Panc1 (cell line): Measurements from ENCODE around the gene DOCK1. TPM values are rescaled to one million over a fixed set of nuclear protein-coding genes. Genes with fewer than 3 reads are reported as not detected.

Source experiments
- ATAC-seq: fragments of 200-7000 bp; cut with Tn5 transposase; 2 replicates; pipeline ENCODE4 v1.9.1; 2020; ENCODE audit warnings: mild to moderate bottlenecking, moderate library complexity
- BruUV-seq: library from RNA; stranded (reverse); fragments of 400-500 nt; replicated peaks from 2 replicates; lab custom pipeline; 2021; lab: Mats Ljungman, UMichigan
- CTCF ChIA-PET: fragments of 300-600 bp; sonication (Branson Sonifier 250); formaldehyde crosslinking; loops from one replicate; lab custom pipeline; 2022; ENCODE audit warnings: antibody characterized with exemption; lab: Charles Lee
- POLR2A ChIA-PET: fragments of 300-600 bp; sonication (Branson Sonifier 250); formaldehyde crosslinking; loops from one replicate; lab custom pipeline; 2022; ENCODE audit warnings: antibody characterized with exemption; lab: Charles Lee
- DNase-seq: peaks from one replicate; pipeline ENCODE4 v3.0.0-alpha.2; 2010; ENCODE audit warnings: low read depth, low spot score
- H3K27ac ChIP-seq: 2 replicates; pipeline ENCODE4 v1.5.1; 2011; ENCODE audit warnings: mild to moderate bottlenecking, low read length, inconsistent platforms
- H3K27me3 ChIP-seq: fragments of 200-500 bp; sonication (Bioruptor generic); 2 replicates; pipeline ENCODE4 v1.6.0; 2014; ENCODE audit warnings: low read length, inconsistent platforms; ENCODE audit not compliant: control insufficient read depth, insufficient read depth
- H3K36me3 ChIP-seq: fragments of 200-500 bp; sonication (Bioruptor generic); 2 replicates; pipeline ENCODE4 v1.5.1; 2014; ENCODE audit warnings: inconsistent platforms, mild to moderate bottlenecking, low read length, moderate library complexity; ENCODE audit not compliant: control insufficient read depth, insufficient read depth
- H3K4me1 ChIP-seq: 2 replicates; pipeline ENCODE4 v1.5.1; 2011; ENCODE audit warnings: inconsistent platforms, mild to moderate bottlenecking, low read length, moderate library complexity; ENCODE audit not compliant: control insufficient read depth, insufficient read depth
- H3K4me3 ChIP-seq, 2 experiments: 2 replicates each; pipeline ENCODE4 v1.5.1; 2011 to 2012; ENCODE audit warnings: low read depth in 2 of 2, low read length in 2 of 2, mild to moderate bottlenecking in 2 of 2, inconsistent platforms in 1 of 2, moderate library complexity in 1 of 2
- H3K9me3 ChIP-seq: fragments of 200-500 bp; sonication (Bioruptor generic); 2 replicates; pipeline ENCODE4 v1.5.1; 2014; ENCODE audit warnings: low read depth, mild to moderate bottlenecking, inconsistent platforms, low read length, moderate library complexity; ENCODE audit not compliant: control insufficient read depth, insufficient read depth
- CTCF ChIP-seq: fragments of 450-650 bp; IDR thresholded peaks from 2 replicates; pipeline ENCODE4 v1.5.1; 2017; ENCODE audit warnings: mild to moderate bottlenecking
- POLR2AphosphoS5 ChIP-seq: IDR thresholded peaks from 2 replicates; pipeline ENCODE4 v1.6.1; 2012; ENCODE audit warnings: mild to moderate bottlenecking, low read depth, low read length, moderate library complexity
- REST ChIP-seq, 2 experiments: IDR thresholded peaks; 2 replicates each; pipeline ENCODE4 v1.6.1; 2011 to 2012; ENCODE audit warnings: low read depth in 2 of 2, control low read depth in 1 of 2, low read length in 1 of 2, mild to moderate bottlenecking in 1 of 2, moderate library complexity in 1 of 2; ENCODE audit not compliant: insufficient read depth in 1 of 2
- SIN3A ChIP-seq: IDR thresholded peaks from 2 replicates; pipeline ENCODE4 v1.6.1; 2012; ENCODE audit warnings: low read depth, mild to moderate bottlenecking, low read length, moderate library complexity, borderline replicate concordance; ENCODE audit not compliant: insufficient read depth
- TCF7L2 ChIP-seq: IDR thresholded peaks from 2 replicates; pipeline ENCODE4 v1.6.1; 2011; ENCODE audit warnings: mild to moderate bottlenecking, low read depth, low read length, inconsistent platforms
- in situ Hi-C: cut with HindIII; loops from 2 replicates; pipeline ENCODE4 v1.10.0; 2016; ENCODE audit warnings: low sequenced_read_pairs, low pct_unique_long_range_greater_than_20kb
- intact Hi-C: fragments of 100-400 bp; cut with micrococcal nuclease; formaldehyde crosslinking; loops from one replicate; pipeline ENCODE4 v1.10.0; 2022; ENCODE audit not compliant: unreplicated experiment
- total RNA-seq: library from RNA; stranded (reverse); gene quantifications from one replicate; pipeline ENCODE4 v1.2.1, GENCODE V29; 2021; ENCODE audit not compliant: unreplicated experiment

Gene DOCK1
- total RNA-seq, 1 experiment from 2014 or later = 67.6 TPM

- no peak for DNase-seq
- intact Hi-C loops = no loop called here
- Histone ChIP-seq H3K27ac (no peak overlapping the region), H3K9me3 (no peaks in the 10 kb centered on the region), H3K36me3 (no peaks in the 10 kb centered on the region; the same call in 1 of the 2 replicates), H3K27me3 (no peaks in the 10 kb centered on the region), H3K4me3 (no peak overlapping the region), H3K4me1 (no peaks in the 10 kb centered on the region)
- CTCF ChIA-PET = interaction anchor here (0.6 kb wide), 1 partner anchor 155 kb away, joined by 3 read pairs; no protein-coding TSS in a partner anchor
- TF ChIP-seq POLR2AphosphoS5 = no peak
- TF ChIP-seq SIN3A = no peak
- no peak for TF ChIP-seq REST (IDR thresholded peaks at IDR 0.05; ENCODE audit: insufficient read depth in 1 of 2, low read depth in 2 of 2, low read length in 1 of 2)
- TF ChIP-seq TCF7L2 = no peak
- TF ChIP-seq CTCF = no peak
- in situ Hi-C loops = no loop called here
- POLR2A ChIA-PET = no interaction called here
- no peak for ATAC-seq
- no TSS peak for BruUV-seq
Observed at GRCh38 chr10:127354255-127354654, 449.0 kb downstream of the DOCK1 start.

GRCh38 chr10:127354992-127355391, 449.8 kb downstream of the DOCK1 start:
- H3K9me3 ChIP-seq = no peaks in the 10 kb centered on the region
- H3K27me3 ChIP-seq = no peaks in the 10 kb centered on the region
- DNase-seq = no peak
- no TSS peak for BruUV-seq
- in situ Hi-C loops = no loop called here
- no peaks in the 10 kb centered on the region for H3K4me1 ChIP-seq
- no peaks in the 10 kb centered on the region; the same call in 1 of the 2 replicates for H3K36me3 ChIP-seq
- no peak overlapping the region for H3K27ac ChIP-seq
- ATAC-seq = no peak; the same call in 1 of the 2 replicates
- H3K4me3 ChIP-seq = no peak overlapping the region
- TF ChIP-seq TCF7L2 = no peak
- no peak for TF ChIP-seq SIN3A
- TF ChIP-seq POLR2AphosphoS5 = no peak
- TF ChIP-seq CTCF = peak; percentile 70
- TF ChIP-seq REST (IDR thresholded peaks at IDR 0.05; ENCODE audit: insufficient read depth in 1 of 2, low read depth in 2 of 2, low read length in 1 of 2) = no peak
- intact Hi-C loops = no loop called here
- ChIA-PET POLR2A (no interaction called here), CTCF (interaction anchor here (0.5 to 0.6 kb wide), 2 partner anchors 153 to 156 kb away, joined by 3 read pairs; no protein-coding TSS in a partner anchor)
